GM18508 (cell line): ENCODE data around the gene MMP20.

Experiments used
- ATAC-seq: cut with Tn5 transposase; IDR thresholded peaks from one replicate; pipeline ENCODE4 v1.9.1; 2021; ENCODE audit warnings: moderate number of reproducible peaks; ENCODE audit not compliant: insufficient read depth, unreplicated experiment

The MMP20 gene

GRCh38 chr11:102623998-102624397, 1.1 kb downstream of the MMP20 start:
- ATAC-seq = no peak

- no peak for ATAC-seq
These were observed 2.0 kb downstream of the MMP20 start for GRCh38 chr11:102623128-102623527.

GRCh38 chr11:102622258-102622657, 2.9 kb downstream of the MMP20 start:
- ATAC-seq = no peak

- peak; percentile 69 for ATAC-seq
These were observed 4.1 kb downstream of the MMP20 start for GRCh38 chr11:102620818-102621561.

GRCh38 chr11:102620179-102620578, 5.0 kb downstream of the MMP20 start:
- ATAC-seq = no peak

DNA sequence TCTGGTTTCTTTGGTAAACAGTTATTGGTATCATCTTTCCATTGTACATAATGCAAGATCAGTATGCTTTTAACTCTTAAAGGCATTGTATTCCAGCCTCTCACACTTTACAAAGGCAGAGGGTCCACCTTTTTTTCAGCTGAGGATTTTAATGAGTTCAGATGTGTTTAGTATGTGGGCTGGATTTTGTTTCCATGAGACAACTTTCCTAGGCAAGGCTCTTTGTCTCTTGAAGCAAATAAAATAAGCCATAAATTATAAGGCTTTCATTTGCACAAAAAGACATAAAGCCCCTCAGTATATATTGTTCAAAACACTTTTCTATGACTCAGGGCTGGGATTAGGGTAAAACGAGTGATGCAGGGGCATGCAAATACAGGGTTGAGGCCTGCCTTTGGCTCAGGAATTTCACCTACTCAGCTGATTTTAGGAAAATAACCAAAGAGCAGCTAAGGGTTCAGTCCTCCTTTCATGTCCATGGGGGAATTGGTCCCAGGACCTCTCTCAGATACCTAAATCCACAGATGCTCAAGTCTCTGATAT, 7.6 kb downstream of the MMP20 start:
- ATAC-seq = no peak

DNA sequence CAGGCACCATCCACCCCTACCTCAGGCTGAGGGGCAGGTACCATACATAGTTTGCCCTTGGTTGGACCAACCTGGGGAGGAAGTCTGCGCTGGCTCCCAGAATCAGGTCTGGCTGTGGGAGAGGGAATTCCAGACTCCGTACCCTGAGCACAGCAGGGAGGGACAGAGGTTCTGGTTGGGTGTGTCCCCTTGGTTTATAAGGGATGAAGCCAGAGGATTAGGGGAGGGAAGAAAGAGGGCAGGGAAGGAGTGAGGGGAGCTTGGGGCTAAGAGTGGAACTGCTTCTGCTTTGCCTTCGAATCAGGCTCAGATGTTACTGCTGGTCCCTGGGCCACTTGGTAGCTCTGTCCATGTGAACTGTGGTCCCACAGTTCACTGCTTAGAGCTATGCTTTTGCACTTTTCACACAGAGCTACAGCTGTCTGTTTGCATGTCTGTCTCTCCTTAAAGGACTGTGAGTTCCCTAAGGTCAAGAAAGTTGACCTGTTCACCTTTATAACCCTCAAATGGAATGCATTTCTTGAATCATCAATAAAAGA, 9.2 kb downstream of the MMP20 start:
- no peak for ATAC-seq

- ATAC-seq = no peak
These were observed 9.8 kb downstream of the MMP20 start for GRCh38 chr11:102615077-102615893.

DNA sequence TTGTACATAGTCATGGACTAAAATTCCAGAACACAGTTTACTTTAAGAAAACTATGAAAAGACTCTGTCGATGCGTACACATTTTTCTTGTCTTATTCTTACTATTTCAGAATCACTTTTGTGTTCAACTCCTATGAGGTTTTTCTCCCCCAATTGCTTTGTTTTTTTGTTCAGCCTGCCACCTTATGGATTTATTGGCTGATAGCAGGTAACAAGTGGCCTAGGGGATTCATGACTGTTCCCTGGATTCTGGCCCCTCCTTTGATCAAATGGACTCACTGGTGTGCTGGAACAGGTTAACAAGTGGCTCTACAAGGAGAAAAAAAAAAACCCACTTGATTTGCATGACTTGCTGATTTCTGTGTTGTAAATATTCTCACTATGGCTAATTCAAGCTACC, 10.6 kb downstream of the MMP20 start:
- no peak for ATAC-seq

GRCh38 chr11:102614031-102614430, 11.1 kb downstream of the MMP20 start:
- no peak for ATAC-seq

- ATAC-seq = no peak
These were observed 11.7 kb downstream of the MMP20 start for GRCh38 chr11:102613450-102613849.

GRCh38 chr11:102611291-102611690, 13.8 kb downstream of the MMP20 start:
- peak; percentile 36 for ATAC-seq

DNA sequence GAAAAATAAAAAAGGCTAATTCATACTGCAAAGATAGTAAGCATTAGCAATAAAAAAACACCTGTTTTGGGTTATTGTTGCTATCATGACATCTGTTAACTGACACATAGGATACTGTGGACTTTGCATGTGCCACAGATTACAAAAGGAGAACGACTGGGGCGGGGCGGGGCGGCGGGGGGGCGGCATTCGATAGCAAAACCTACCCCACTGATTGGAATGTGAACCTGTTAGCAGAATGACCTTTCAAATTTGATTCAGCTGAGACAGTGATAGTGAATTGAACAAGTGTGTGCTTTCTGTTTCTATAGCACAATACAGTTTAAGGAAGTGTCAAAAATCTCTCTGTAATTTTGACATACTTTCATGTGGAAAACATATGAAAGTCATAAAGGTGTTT, 14.9 kb downstream of the MMP20 start:
- no peak for ATAC-seq

DNA sequence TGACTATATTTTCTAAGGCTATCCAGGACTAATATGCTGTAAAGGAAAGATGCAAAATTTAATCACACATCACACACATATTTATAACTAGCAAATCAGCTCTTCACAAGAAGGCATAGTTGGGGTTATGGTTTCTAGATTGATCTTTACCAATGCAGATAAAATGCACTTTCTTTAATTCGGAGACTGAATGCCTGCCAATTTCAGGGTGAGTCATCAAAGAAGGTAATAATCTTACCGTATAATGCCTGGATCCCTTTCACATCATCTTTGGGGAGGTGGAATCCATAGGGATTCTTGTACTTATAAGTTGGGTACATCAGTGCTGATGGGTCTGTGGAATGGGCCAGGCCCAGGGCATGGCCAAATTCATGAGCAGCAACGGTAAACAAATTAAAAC, 16.4 kb downstream of the MMP20 start:
- no peak for ATAC-seq

DNA sequence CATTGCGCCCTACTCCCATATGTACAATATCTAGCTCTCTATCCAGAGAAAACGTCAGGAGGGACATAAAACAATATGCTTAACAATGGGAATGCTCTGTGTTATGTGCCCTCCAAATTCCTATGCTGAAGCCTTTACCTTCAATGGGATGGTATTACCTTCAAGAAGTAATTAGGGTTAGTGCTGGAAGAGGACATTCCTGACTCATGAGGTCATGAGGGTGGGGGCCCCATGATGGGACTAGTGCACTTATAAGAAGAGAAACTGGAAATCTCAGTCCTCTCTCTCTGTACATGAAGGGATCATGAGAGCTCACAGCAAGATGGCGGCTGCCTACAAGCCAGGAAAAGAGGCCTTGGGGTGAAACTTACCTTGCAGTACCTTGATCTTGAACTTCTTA, 20.3 kb downstream of the MMP20 start:
- ATAC-seq = no peak

DNA sequence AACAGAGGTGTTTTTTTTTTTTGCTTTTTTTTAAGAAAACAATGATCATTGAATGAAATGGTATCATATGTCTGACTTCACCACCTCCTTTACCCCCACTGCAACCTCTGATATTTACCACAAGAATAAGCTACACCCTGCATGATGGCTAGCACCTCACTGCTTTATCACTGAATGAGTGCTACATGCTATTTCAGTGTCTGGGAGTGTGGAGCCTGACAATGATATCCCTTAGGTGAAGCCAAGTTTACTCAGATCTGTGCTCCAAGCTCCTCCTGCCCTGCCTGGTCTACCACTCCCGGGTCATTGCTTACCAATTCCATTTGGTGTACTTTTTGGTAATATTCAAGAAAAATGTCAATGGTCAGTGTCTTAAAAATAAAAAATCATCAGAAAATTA, 21.1 kb downstream of the MMP20 start:
- ATAC-seq = no peak

DNA sequence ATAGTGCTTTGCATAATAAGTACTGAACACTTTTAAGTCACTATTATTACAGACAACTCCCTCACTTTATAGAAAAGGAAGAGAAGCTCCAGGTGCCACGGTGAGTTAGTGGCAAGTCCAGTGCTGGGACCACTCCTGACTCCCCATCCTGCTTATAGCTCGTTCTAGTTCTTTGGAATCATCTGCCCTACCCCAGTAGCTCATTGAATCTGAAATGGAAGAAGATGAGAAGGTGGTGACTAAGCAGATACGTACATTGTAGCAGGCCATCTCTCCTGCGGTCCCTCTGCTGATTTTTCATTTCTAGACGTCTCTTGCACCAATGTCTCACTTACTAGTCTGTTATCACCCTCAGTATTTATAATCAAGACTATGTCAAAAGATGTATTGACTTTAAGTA, 21.6 kb downstream of the MMP20 start:
- no peak for ATAC-seq

GRCh38 chr11:102603091-102603490, 22.0 kb downstream of the MMP20 start:
- no peak for ATAC-seq

DNA sequence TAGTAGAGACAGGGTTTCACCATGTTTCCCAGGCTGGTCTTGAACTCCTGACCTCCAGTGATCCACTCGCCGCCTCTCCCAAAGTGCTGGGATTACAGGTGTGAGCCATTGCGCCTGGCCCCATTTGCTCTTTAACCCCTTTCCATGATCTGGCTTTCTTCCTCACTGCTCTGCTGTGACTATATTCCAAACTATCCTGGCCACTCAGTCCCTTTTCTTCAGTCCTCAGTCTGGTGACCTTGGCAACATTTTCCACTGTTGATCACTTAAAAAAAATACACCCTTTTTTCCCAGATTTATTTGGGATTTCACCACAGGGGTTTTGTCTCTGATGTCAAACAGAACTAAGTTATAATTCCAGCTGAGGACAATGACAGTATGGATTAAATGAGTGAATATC, 24.5 kb downstream of the MMP20 start:
- ATAC-seq = no peak

DNA sequence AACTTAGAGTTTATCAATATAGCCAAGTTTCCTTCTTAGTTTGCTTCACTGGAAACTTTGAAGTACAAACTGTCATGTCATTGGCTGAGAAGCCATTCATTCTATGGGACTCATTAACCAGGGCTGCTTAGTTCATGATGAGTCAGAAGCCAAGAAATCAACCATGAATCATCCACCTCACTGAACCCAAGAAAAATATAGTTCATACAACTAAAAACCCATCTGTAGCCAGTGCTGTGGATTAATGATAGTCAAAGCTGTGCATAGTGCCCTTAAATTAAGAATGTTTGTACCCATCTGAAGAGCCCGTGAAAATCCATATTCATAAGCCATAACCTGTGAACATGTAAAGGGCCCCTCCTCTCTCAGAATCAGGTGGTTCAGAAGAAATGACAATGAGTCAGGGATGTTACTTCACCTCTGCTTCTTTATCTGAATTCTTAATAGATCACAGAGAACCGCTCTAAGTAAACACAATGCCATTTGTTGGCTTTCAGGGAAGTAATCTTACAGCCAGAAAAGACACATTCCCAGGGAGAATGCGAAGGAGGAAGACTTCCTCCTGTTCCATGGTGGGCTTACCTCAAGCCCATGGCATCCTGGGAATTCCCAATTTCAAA, 25.4 kb downstream of the MMP20 start:
- ATAC-seq = peak; percentile 96

- ATAC-seq = no peak
These were observed 26.9 kb downstream of the MMP20 start for GRCh38 chr11:102598272-102598671.
